Astrocyte (in vitro differentiated cells and primary cell): Measurements from ENCODE around the gene SERPINE3. TPM values are rescaled to one million over a fixed set of nuclear protein-coding genes. Genes with fewer than 3 reads are reported as not detected.

Experiments
- DNase-seq: peaks from one replicate; pipeline ENCODE4 v3.0.0-alpha.2; 2010; ENCODE audit warnings: low read depth
- FAIRE-seq: peaks from 2 replicates; lab custom pipeline; 2011; peaks lifted over from hg19 to GRCh38; lab: Jason Lieb, UNC
- H2AFZ ChIP-seq: 2 replicates; pipeline ENCODE4 v1.6.0; 2012; ENCODE audit warnings: low read depth, low read length, inconsistent platforms
- H3K27ac ChIP-seq: 2 replicates; pipeline ENCODE4 v1.5.1; 2011; ENCODE audit warnings: low read depth, low read length, inconsistent platforms
- H3K27me3 ChIP-seq: 2 replicates; pipeline ENCODE4 v1.6.0; 2011; ENCODE audit warnings: low read length, inconsistent platforms; ENCODE audit not compliant: insufficient read depth
- H3K36me3 ChIP-seq: 2 replicates; pipeline ENCODE4 v1.5.1; 2011; ENCODE audit warnings: low read length, inconsistent platforms; ENCODE audit not compliant: insufficient read depth
- H3K4me1 ChIP-seq: 2 replicates; pipeline ENCODE4 v1.5.1; 2011; ENCODE audit warnings: low read length, inconsistent platforms; ENCODE audit not compliant: insufficient read depth
- H3K4me2 ChIP-seq: 2 replicates; pipeline ENCODE4 v1.6.0; 2012; ENCODE audit warnings: low read length, inconsistent platforms
- H3K4me3 ChIP-seq: 2 replicates; pipeline ENCODE4 v1.5.1; 2011; ENCODE audit warnings: low read depth, mild to moderate bottlenecking, low read length, inconsistent platforms; ENCODE audit not compliant: insufficient read depth
- H3K79me2 ChIP-seq: 2 replicates; pipeline ENCODE4 v1.6.0; 2012; ENCODE audit warnings: mild to moderate bottlenecking, low read length, inconsistent platforms; ENCODE audit not compliant: insufficient read depth
- H3K9ac ChIP-seq: 2 replicates; pipeline ENCODE4 v1.6.0; 2012; ENCODE audit warnings: mild to moderate bottlenecking, low read length, inconsistent platforms
- H3K9me3 ChIP-seq: 2 replicates; pipeline ENCODE4 v1.5.1; 2012; ENCODE audit warnings: low read depth, mild to moderate bottlenecking, low read length, inconsistent platforms; ENCODE audit not compliant: insufficient read depth
- H4K20me1 ChIP-seq: 2 replicates; pipeline ENCODE4 v1.6.0; 2012; ENCODE audit warnings: low read length, inconsistent platforms; ENCODE audit not compliant: insufficient read depth
- H3K27ac Mint-ChIP-seq: one replicate; pipeline ENCODE4 v1.8.0; 2021; ENCODE audit warnings: mild to moderate bottlenecking, mixed read lengths; ENCODE audit not compliant: unreplicated experiment
- H3K27me3 Mint-ChIP-seq: one replicate; pipeline ENCODE4 v1.8.0; 2021; ENCODE audit warnings: low read depth, mixed read lengths; ENCODE audit not compliant: unreplicated experiment
- H3K36me3 Mint-ChIP-seq: one replicate; pipeline ENCODE4 v1.8.0; 2021; ENCODE audit warnings: low read depth, mixed read lengths; ENCODE audit not compliant: unreplicated experiment
- H3K4me1 Mint-ChIP-seq: one replicate; pipeline ENCODE4 v1.8.0; 2021; ENCODE audit warnings: low read depth, mixed read lengths; ENCODE audit not compliant: unreplicated experiment
- H3K4me3 Mint-ChIP-seq: one replicate; pipeline ENCODE4 v1.8.0; 2021; ENCODE audit warnings: mild to moderate bottlenecking, moderate library complexity, mixed read lengths; ENCODE audit not compliant: unreplicated experiment
- H3K9me3 Mint-ChIP-seq: one replicate; pipeline ENCODE4 v1.8.0; 2021; ENCODE audit warnings: mild to moderate bottlenecking, mixed read lengths; ENCODE audit not compliant: unreplicated experiment
- CTCF ChIP-seq: IDR thresholded peaks from 2 replicates; pipeline ENCODE4 v1.5.1; 2011; ENCODE audit warnings: low read depth, mild to moderate bottlenecking, inconsistent platforms, low read length, moderate library complexity; ENCODE audit not compliant: insufficient read depth
- EZH2 ChIP-seq: IDR thresholded peaks from 2 replicates; pipeline ENCODE4 v1.6.1; 2012; ENCODE audit warnings: mild to moderate bottlenecking, low read length, inconsistent platforms; ENCODE audit not compliant: insufficient read depth
- total RNA-seq: library from RNA; stranded (reverse); gene quantifications from 2 replicates; pipeline ENCODE4 v1.2.1, GENCODE V29; 2021

SERPINE3 gene
- total RNA-seq, 1 donor from 2014 or later, result not detected

- Histone ChIP-seq H3K27ac (no peak overlapping the region), H3K27me3 (peaks cover 17% of the 10 kb centered on the region), H3K4me1 (no peaks in the 10 kb centered on the region), H3K9me3 (no peaks in the 10 kb centered on the region), H3K36me3 (no peaks in the 10 kb centered on the region), H3K4me2 (no peak overlapping the region), H4K20me1 (no peaks in the 10 kb centered on the region), H2AFZ (no peak overlapping the region), H3K9ac (no peak overlapping the region), H3K4me3 (no peak overlapping the region), H3K79me2 (no peaks in the 10 kb centered on the region)
- DNase-seq (no peak), FAIRE-seq (no peak)
- no peak for TF ChIP-seq EZH2
- no peak for TF ChIP-seq CTCF
- H3K4me1 Mint-ChIP-seq, result no peaks in the 10 kb centered on the region
- H3K4me3 Mint-ChIP-seq, result no peak overlapping the region
- H3K27ac Mint-ChIP-seq, result no peak overlapping the region
- H3K27me3 Mint-ChIP-seq, result peaks cover 11% of the 10 kb centered on the region
- peaks cover 6% of the 10 kb centered on the region for H3K9me3 Mint-ChIP-seq
- H3K36me3 Mint-ChIP-seq, result peaks cover 4% of the 10 kb centered on the region
These were observed 41.9 kb upstream of the SERPINE3 start for GRCh38 chr13:51297556-51297955.

- no peak for DNase-seq
- Histone ChIP-seq H3K27ac (no peak overlapping the region), H3K79me2 (no peaks in the 10 kb centered on the region), H3K27me3 (peaks cover 17% of the 10 kb centered on the region), H3K36me3 (no peaks in the 10 kb centered on the region), H2AFZ (no peak overlapping the region), H3K4me2 (no peak overlapping the region), H3K4me1 (no peaks in the 10 kb centered on the region), H3K9ac (no peak overlapping the region), H4K20me1 (no peaks in the 10 kb centered on the region), H3K4me3 (no peak overlapping the region), H3K9me3 (no peaks in the 10 kb centered on the region)
- FAIRE-seq, result no peak
- H3K27ac Mint-ChIP-seq, result no peak overlapping the region
- no peak for TF ChIP-seq CTCF
- H3K4me1 Mint-ChIP-seq, result no peaks in the 10 kb centered on the region
- H3K9me3 Mint-ChIP-seq, result peaks cover 6% of the 10 kb centered on the region
- H3K4me3 Mint-ChIP-seq, result no peak overlapping the region
- H3K36me3 Mint-ChIP-seq, result peaks cover 4% of the 10 kb centered on the region
- peaks cover 5% of the 10 kb centered on the region for H3K27me3 Mint-ChIP-seq
These were observed 40.7 kb upstream of the SERPINE3 start for GRCh38 chr13:51298812-51299211.

- peaks cover 3% of the 10 kb centered on the region for H3K9me3 Mint-ChIP-seq
- H2AFZ ChIP-seq, result no peak overlapping the region
- H3K4me1 Mint-ChIP-seq, result no peaks in the 10 kb centered on the region
- no peak for DNase-seq
- TF ChIP-seq CTCF (no peak), EZH2 (no peak)
- FAIRE-seq, result no peak
- H3K27ac Mint-ChIP-seq, result no peak overlapping the region
- no peak overlapping the region for H3K4me3 Mint-ChIP-seq
- H3K4me1 ChIP-seq, result no peaks in the 10 kb centered on the region
- H3K4me3 ChIP-seq, result no peak overlapping the region
- H3K9ac ChIP-seq, result no peak overlapping the region
- peaks cover 2% of the 10 kb centered on the region for H3K36me3 Mint-ChIP-seq
- no peaks in the 10 kb centered on the region for H3K9me3 ChIP-seq
- no peaks in the 10 kb centered on the region for H3K36me3 ChIP-seq
- H3K27me3 ChIP-seq, result peaks cover 5% of the 10 kb centered on the region
- peaks cover 3% of the 10 kb centered on the region for H3K27me3 Mint-ChIP-seq
- no peak overlapping the region for H3K4me2 ChIP-seq
- H3K27ac ChIP-seq, result no peak overlapping the region
- H3K79me2 ChIP-seq, result no peaks in the 10 kb centered on the region
- H4K20me1 ChIP-seq, result no peaks in the 10 kb centered on the region
These were observed 36.4 kb upstream of the SERPINE3 start for GRCh38 chr13:51303063-51303552.
